Fibroblast of skin of back (primary cell): ENCODE results near the gene ANAPC2.

ENCODE experiments used
- DNase-seq: peaks from one replicate; pipeline ENCODE4 v3.0.0-alpha.2; 2013

Gene ANAPC2

DNA sequence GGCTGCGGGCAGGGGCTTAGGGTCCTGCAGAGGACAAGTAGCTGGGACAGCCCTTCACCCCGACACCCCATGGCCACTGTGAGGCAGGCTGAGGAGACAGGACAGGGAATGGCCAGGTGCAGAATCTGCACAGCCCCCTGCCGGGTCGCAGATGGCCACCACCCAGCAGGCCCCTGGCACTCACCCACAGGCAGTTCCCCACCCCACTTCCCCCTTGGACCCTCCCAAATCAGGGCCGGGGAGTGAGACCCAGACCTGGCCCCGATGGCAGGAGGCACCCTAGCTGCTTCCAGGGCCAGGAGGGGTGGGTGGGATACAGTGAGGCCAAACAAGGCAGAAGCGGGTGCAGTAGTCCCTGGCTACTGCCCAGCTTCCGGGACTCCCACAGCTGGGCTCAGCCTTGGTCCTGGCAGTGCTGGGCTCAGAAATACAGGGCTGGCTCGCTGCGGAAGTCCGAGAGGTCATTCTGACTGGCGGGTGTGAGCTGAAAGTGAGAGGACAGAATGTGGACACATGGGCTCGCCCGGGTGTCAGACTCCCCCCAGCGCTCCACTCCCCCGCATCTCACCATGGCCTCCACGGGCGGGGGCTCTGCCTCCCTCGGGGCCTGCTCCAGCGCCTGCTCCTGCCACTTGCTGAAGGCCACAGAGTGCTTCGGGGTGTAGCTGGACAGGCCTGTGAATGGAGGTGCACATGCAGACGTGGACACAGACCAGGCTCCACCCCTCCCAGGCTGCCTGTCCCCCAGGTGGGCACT is 3.5 kb upstream of the ANAPC2 start:
- DNase-seq, result no peak

DNA sequence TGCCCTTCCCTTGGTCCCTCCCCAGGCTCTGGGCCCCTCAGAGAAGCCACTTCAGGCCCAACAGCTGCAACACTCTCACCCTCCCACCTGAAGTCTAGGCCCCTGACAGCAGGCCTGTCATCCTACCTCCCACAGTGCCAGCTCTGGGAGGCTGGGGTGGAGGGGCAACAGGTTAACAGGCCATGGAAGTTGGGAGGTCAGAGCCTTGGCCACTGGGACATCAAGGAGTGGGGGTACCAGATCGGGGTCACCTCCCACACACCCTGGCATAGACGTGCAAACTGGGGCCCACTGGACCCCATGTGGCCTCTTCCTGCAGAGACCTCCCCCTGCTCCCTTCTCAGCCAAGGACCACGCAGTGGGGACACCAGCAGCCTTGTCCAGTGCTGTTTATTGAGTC is 2.9 kb upstream of the ANAPC2 start:
- DNase-seq, result no peak

DNA sequence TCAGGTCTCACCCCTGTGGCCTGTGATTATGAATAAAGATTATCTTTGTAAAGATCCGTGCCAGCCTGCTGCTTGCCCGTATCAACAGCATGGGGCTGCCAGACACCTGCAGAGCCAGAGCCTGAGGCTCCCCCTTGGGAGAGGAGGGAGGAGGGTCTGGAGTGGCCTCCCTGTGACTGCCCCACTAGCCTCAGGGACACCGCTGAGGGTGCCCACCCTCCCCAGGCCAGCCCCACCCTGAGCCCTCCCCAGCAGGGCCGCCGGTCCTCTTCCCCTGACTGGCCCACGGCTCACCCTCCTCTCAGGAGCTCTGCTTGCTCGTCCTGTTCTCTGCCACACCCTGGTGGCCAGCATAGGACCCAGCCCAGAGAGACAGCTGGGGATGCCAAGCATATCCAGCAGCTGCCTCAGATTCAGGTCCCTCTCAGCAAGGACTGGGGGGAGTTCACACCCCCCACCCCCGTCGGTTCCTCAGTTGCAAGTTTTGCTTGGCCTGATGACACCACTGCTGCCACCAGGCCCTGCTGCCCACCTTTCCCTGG is 2.0 kb upstream of the ANAPC2 start:
- DNase-seq, result no peak

DNA sequence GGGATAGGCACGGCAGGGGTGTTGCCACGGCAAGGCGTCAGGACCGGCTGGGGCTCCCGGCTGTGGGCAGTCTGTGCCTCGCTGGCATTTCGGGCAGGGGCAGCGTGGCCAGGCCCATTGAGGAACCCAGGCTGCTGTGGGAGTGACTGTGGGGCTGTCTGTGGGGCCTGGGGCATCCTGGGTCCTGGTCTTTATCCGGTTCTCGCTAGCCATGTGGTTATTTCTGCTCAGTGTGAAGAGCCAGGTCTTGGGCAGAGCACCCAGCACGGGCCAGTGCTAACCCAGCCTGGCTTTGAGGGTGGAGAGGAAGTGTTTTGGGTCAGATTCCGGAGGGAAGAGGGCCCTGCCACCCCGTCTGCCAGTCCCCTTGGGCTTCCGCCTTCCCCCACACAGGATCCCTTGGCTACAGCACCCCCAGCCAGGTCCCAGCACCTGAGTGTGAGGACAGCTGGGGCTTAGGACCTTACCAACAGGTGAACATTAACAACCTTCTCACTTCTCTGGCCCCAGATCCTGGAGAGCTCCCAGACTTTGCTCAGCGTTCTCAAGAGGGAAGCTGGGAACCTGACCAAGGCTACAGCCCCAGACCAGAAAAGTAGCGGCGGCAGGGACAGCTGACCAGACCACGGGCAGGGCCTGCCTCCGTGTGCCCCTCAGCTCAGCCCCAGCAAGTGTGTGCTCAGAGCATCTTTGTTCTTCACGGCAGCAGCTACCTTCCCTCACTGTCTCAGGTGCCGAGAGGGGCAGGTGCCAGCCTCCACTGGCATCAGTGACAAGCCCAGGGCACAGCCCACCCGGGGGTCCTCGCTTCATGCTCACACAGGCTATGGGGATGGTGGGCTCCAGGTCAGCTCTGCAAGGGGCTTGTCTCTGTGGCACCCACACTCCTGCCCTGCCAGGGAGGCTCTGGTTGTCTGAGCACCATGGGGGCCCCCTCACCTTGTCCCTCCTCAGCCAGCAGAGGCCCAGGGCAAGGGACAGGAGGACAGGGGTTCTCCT is 1.2 kb upstream of the ANAPC2 start:
- DNase-seq, result no peak

DNA sequence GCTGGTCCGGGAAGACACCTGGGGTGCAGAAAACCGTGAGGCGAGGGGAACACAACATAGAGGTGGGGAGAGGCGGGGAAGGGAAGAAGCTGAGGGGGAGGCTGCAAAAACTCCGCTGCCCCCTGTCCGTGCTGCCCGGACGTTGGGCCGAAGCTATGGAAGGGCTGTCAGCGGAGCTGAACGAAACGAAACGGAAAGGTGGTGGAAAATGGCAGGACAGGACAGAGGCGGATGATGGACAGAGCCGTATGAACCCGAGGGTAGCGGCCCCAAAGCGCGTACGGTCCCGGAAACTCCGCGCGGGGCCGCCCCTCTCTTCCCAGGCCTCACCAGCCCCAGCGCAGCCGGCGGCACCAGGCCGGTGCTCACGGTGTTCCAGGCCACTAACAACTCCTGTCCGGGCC is 272 bp downstream of the ANAPC2 start:
- DNase-seq, result no peak

DNA sequence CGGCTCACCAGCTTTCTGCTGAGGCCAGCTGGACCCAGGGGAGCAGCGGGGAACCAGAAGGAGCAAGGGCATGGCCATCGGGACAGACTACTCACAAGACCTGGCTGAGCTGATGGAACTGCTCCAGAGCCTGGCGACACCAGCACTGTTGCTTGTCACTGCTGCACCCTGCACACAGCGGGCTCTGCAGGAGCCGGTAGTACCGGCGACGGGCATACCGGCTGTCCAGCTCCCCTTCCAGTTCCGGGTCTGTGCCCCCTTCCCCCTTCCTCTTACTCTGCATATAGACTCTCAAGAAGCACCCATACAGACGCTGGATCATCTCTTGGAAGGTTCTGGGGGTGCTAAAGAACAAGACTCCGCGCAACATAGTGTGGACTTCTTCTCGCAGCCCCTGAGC is 974 bp downstream of the ANAPC2 start:
- DNase-seq, result no peak

DNA sequence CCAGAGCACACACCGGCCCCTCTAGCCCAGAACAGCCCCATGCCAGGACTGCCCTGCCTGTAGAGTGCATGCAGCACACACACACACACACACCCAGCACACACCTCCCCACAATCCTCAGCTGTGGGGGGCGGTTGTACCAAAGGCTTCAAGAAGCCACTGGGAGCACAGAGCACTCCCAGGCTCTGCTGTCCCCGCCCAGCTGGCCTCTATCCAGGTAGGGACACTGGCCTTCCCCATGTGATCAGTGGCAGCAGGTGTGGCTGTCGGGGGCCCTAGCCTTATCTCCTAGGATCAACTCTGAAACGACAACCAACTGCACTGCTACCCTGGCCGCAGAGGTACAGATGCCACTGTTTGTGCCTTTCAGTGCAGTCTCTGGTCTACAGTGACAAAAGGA is 2.0 kb downstream of the ANAPC2 start:
- no peak for DNase-seq

DNA sequence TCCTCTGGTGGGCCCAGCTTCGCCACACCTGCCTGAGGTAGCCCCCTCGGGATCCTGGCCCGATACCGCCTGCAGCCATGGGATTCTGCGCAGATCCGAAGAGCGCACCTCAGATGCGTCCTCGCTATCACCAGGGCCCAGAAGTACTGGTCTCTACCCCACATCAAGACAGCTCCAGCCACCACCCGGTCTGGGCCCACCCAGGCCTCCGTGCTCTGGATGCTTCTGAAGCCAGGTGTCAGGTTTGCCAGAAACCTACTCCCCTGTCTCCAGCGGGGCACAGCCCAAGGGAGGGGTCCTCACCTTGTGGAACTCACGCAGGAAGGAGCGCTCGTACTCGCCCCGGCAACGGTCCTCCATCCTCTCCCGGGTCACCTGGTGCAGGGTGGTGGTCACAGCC is 2.4 kb downstream of the ANAPC2 start:
- DNase-seq, result no peak

DNA sequence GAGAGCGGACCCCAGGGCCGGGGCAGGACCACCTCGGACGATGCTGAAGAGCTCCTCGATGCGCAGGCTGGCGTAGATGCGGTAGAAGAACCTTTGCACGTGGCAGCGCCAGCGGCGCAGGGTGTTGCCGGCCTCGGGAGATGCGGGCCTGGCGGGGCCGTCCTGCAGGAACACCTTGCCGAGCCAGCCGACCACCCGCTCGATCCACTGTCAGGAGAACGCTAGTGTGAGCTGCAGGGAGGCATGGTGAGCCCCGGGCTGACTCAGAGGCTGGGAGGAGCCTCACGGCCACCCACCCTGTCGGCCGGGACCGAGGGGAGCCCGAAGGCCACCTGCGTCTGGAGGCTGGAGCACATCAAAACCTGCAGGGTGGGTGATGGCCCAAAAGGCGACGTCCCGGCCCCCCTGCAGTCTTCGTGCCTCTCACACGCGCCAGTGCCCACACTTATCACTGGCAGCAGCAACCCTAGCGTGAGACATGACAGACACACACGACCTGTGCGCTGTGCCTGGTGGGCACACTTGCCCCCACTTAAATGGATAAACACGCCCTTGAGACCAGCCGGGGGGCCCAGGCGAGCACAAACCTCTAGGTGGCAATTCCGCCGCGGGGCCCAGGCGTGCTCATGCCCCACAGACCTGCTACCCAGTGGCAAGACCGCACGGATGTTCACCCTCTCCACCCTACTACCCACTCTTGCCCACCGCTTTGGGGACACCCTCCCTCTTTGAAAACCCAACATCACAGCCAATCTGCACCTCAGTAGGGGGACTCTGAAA is 3.3 kb downstream of the ANAPC2 start:
- DNase-seq, result no peak

DNA sequence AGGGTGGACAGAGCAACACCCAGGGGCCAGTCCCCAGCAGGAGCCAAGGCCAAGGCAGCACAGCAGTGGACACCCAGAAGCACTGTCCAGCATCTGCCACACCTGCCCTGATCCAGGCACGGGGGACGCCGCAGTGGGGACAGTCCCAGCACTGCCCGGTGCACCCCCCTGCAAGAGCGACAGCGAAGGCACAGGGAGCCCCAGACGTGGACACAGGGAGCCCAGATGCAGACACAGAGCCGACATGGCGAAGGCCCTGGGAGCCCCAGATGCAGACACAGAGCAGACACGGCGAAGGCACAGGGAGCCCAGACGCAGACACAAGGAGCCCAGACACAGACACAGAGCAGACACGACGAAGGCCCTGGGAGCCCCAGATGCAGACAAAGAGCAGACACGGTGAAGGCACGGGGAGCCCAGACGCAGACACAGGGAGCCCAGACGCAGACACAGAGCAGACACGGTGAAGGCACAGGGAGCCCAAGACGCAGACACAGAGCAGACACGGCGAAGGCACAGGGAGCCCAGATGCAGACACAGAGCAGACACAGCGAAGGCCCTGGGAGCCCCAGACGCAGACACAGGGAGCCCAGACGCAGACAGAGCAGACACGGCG is 4.3 kb downstream of the ANAPC2 start:
- DNase-seq, result no peak

DNA sequence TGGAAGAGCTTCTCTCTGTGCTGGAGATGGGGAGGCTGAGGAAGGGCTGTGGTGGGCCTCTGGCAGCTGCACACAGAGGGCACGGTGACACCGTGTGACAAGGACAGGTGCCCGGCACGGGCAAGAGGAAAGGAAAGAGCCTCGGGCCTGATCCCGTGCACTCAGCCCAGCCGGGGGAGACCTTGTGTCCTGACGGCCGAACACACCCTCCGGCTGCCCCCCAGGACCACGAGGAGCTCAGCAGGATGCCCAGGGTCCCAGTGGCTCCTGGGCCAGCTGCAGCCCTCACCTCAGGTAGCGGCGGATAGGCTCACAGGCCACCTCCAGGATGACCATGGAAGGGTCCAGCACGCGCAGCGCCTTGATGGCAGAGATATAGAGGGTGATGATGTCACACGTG is 5.5 kb downstream of the ANAPC2 start:
- no peak for DNase-seq

DNA sequence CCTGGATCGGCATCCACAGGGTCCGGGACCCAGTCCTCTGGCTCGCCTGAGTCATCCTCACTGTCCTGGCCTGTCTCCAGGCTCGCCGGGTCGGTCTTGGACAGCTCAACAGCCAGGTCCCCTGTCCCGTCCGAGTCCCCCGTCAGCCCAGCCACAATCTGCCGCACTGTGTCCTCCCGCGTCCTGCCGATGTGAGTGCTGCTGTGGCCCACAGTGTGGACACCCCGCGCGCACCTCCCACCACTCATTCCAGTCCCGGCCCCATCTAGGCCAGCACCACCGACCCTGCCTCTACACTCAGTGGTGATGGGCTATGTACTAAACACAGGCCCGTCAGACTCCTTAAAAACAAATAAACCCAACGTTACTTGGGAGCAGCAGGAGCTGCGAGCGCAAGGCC is 6.7 kb downstream of the ANAPC2 start:
- DNase-seq, result no peak

DNA sequence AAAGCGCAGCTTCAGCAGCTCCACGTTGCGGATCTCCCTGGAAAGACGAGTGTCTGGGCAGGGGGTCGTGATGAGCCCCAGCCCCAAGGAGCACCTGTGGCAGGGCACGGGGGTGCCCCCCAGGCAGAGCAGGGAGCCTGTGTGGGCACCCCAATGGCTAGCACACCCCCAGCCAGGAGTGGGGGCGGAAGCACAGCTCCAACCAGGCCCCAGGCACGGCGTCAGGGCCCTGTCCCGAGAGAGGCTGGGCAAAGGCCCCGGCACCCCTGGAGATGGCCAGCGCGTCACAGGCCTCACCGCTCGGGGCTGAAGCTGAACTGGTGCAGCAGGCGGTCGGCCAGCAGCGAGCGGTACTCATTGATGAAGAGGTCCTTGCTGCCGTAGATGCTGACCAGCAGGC is 7.9 kb downstream of the ANAPC2 start:
- DNase-seq, result no peak

DNA sequence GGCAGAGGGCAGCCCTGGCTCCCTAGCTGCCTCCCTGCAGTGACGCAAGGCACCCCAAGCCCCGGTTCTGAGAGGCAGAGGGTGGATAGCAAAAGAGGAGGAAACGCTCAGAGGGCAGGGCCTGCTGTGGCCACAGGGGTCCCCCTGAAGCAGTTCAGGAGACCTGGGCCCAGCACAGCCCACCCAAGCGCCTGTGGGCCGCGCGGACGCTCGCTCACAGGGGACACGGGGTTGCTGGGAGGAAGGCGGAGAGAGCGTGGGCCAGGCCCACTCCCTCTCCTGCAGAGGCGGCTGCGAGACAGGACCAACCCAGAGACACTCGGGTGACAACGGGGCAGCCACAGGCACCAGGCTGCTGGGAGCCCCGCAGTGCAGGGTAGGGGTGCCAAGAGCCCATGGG is 8.6 kb downstream of the ANAPC2 start:
- no peak for DNase-seq

DNA sequence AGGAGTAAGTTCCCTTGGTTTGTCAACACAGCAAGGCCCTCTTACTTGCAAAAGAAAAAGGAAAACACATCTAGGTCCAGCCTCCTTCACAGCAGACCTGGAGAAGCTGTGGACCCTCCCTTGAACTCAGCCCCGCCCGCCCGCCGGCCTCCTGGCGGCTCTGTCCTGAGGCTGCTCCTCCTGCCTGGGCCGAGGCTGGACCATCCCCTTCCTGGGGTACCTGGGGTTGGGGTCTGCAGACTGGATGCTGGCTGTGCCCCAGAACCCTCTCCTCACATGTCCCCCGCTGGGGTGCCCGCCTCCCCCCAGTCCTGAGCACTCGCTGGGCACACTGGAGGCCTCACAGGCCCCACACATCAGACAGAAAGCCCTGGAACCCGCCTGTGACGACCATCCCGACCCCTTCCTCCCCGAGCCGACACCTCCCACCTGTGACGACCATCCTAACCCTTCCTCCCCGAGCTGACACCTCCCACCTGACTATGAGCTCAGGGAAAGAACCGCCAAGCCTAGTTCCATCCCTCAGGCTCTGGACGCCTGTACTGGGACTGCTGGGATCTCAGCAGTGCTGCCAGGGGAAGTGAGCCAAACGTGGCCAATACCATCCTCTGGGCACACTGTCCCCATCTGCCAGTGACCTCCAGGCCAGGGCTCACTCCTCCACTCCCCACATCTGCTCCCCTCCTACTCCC is 9.3 kb downstream of the ANAPC2 start:
- DNase-seq, result no peak

DNA sequence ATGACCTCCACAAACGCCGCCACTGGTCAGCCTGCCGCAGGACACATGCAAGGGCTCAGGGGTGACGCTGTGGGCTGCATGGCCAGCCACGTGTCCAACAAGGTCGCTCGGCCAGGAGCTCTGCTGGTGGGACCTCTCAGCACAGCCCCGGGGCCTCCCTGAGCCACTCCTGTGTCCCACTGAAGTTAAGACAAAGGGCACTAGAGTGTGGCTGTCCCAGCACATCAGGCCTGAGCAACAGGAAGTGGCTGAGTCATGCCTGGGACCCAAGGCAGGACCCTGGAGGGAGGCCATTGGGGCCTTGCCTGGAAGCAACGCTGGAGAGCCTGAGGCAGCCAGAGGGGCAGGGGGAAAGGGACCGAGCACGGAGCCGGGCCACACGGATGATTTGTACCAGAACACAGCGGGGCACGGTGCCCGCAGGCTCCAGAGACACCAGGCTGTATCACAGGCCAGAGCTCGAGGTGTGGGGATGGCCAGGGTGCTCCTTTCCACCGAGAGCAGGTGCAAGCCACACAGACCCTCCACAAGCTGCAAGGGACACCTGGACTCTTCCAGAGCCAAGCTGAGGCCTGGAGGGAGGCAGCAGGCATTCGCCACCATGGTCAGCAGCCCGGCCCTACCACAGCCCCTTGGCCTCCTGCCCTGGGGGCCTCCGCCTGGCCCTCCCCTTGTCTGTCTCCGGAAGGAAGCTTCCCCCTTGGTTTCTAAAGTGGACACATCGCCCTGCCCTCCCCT is 10.0 kb downstream of the ANAPC2 start:
- peak; percentile 30 for DNase-seq

DNA sequence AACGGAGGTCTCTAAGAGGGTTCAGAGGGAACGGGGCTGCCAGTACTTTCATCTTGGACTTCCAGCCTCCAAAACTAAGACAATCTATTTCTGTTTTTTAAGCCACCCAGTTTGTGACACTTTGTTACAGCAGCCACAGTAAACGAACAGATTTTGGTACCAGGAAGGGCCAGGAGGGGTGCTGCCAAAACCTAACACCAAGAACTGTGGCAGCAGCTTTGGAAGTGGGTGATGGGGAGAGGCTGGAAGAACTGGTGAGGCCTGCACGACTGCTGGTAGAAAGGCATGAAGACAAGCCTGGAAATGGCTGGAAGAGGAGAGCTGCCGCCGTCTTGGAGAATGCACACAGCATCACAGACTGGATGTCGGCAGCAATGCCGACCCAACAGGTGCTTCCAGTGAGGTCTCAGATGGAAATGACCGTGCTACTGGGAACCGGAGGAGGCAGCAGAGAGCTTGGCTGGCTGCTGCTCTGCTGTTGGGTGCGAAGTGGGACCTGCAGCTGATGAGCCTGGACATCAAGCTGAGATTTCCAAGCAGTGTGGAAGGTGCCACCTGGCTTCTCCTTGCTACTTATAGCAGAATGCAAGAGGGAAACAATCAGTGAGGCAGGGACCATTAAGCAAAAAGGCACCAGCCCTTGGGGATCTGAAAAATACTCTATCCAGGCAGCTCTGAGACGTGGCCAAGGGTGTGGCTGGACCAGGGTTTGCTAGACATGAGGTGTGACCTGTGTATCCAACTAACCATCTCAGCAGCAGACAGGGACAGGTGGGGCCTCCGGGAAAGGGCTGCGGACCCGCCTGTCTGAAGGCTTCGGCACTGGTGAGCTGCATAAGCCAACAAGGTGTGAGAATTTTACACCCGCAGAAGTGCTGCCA is 11.8 kb downstream of the ANAPC2 start:
- no peak for DNase-seq

DNA sequence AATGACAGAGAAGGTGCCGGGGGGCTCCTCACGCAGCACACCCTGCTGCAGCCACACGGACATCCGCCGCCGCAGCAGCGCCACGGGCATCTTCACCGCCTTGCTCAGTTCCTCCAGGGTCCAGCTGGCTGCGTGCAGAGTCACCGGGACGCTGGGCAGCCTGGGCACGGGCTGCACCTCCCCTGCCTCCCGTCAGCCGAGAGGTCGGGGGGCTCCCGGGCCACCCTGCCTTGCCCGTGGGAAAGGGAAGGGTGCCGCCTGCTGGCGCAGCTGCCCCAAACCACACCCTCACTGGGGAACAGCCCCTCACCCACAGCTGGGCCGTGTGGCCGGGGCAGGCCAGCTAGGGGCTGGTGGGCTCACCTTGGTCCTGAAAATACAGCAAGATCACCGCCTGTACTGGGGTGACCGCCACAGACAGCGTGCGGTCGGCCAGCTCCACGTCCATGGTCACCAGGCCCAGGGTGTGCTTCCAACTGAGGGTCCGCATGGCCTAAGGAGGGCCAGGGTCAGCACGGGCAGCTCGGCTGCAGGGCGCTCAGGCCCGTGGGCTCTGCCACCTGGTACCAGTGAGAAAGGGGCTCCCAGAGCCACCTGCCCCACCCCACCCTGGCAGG is 12.9 kb downstream of the ANAPC2 start:
- no peak for DNase-seq

DNA sequence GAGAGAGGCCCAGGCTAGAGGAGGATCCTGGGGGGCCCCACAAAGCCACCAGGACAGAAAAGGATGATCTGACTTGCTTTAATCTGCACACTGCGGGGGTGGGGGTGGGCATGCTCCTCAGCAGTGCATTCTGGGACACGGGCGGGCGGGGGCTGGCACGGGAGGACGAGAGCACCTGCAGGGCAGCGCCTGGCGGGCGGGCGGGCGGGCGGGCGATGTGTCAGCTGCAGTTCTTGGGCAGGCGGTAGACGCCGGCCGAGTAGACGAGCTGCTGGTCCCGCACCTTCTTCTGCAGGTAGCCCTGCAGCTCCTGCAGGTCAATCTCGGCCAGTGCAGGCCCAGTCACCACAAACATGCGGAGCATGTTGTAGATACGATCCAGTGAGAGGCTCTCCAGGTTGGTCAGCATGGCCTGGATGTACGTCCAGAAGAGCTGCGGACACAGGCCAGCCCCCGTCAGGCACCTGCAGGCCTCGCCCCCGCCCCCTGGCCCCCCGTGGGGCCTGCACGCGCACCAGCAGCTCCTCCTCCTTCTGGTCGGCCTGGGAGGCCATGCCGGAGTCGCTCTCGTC is 13.6 kb downstream of the ANAPC2 start:
- no peak for DNase-seq
